ENCODE measurements around the gene SDK1. TPM values are rescaled to one million over a fixed set of nuclear protein-coding genes. Genes with fewer than 3 reads are reported as not detected.

SDK1 gene
- total RNA-seq, 1 donor from 2014 or later = 0.26 TPM

- no peak overlapping the region for H3K4me3 ChIP-seq (ENCODE audit: low read depth, low read length)
- DNase-seq (ENCODE audit: low read depth) (no peak), FAIRE-seq (no peak)
- no peaks in the 10 kb centered on the region for H3K27me3 ChIP-seq (ENCODE audit: control insufficient read depth, insufficient read depth, low read length)
- TF ChIP-seq, protein P1, sequence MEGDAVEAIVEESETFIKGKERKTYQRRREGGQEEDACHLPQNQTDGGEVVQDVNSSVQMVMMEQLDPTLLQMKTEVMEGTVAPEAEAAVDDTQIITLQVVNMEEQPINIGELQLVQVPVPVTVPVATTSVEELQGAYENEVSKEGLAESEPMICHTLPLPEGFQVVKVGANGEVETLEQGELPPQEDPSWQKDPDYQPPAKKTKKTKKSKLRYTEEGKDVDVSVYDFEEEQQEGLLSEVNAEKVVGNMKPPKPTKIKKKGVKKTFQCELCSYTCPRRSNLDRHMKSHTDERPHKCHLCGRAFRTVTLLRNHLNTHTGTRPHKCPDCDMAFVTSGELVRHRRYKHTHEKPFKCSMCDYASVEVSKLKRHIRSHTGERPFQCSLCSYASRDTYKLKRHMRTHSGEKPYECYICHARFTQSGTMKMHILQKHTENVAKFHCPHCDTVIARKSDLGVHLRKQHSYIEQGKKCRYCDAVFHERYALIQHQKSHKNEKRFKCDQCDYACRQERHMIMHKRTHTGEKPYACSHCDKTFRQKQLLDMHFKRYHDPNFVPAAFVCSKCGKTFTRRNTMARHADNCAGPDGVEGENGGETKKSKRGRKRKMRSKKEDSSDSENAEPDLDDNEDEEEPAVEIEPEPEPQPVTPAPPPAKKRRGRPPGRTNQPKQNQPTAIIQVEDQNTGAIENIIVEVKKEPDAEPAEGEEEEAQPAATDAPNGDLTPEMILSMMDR (IDR thresholded peaks at IDR 0.05; ENCODE audit: insufficient read depth, low read length, severe bottlenecking) = no peak
- H3K36me3 ChIP-seq (ENCODE audit: control insufficient read depth, insufficient read depth, low read length) = no peaks in the 10 kb centered on the region
Observed at GRCh38 chr7:3349126-3349525, 48.1 kb downstream of the SDK1 start.

- Histone ChIP-seq H3K27me3 (ENCODE audit: control insufficient read depth, insufficient read depth, low read length) (no peaks in the 10 kb centered on the region), H3K36me3 (ENCODE audit: control insufficient read depth, insufficient read depth, low read length) (no peaks in the 10 kb centered on the region), H3K4me3 (ENCODE audit: low read depth, low read length) (no peak overlapping the region)
- DNase-seq (ENCODE audit: low read depth) (no peak), FAIRE-seq (no peak)
- TF ChIP-seq, protein P1 (IDR thresholded peaks at IDR 0.05; ENCODE audit: insufficient read depth, low read length, severe bottlenecking) = no peak
Observed at GRCh38 chr7:3356173-3356572, 55.1 kb downstream of the SDK1 start.

GRCh38 chr7:3358991-3359390 is 57.9 kb downstream of the SDK1 start:
- Histone ChIP-seq H3K36me3 (ENCODE audit: control insufficient read depth, insufficient read depth, low read length) (no peaks in the 10 kb centered on the region), H3K4me3 (ENCODE audit: low read depth, low read length) (no peak overlapping the region), H3K27me3 (ENCODE audit: control insufficient read depth, insufficient read depth, low read length) (no peaks in the 10 kb centered on the region)
- FAIRE-seq (no peak), DNase-seq (ENCODE audit: low read depth) (no peak)
- TF ChIP-seq, protein P1 (IDR thresholded peaks at IDR 0.05; ENCODE audit: insufficient read depth, low read length, severe bottlenecking) = no peak

GRCh38 chr7:3367261-3367660 is 66.2 kb downstream of the SDK1 start:
- H3K27me3 ChIP-seq (ENCODE audit: control insufficient read depth, insufficient read depth, low read length) = no peaks in the 10 kb centered on the region
- no peak overlapping the region for H3K4me3 ChIP-seq (ENCODE audit: low read depth, low read length)
- DNase-seq (ENCODE audit: low read depth) (no peak), FAIRE-seq (no peak)
- TF ChIP-seq, protein P1 (IDR thresholded peaks at IDR 0.05; ENCODE audit: insufficient read depth, low read length, severe bottlenecking) = no peak
- no peaks in the 10 kb centered on the region for H3K36me3 ChIP-seq (ENCODE audit: control insufficient read depth, insufficient read depth, low read length)

- no peaks in the 10 kb centered on the region for H3K36me3 ChIP-seq (ENCODE audit: control insufficient read depth, insufficient read depth, low read length)
- FAIRE-seq (no peak), DNase-seq (ENCODE audit: low read depth) (no peak)
- no peak overlapping the region for H3K4me3 ChIP-seq (ENCODE audit: low read depth, low read length)
- H3K27me3 ChIP-seq (ENCODE audit: control insufficient read depth, insufficient read depth, low read length) = no peaks in the 10 kb centered on the region
- TF ChIP-seq, protein P1 (IDR thresholded peaks at IDR 0.05; ENCODE audit: insufficient read depth, low read length, severe bottlenecking) = no peak
Observed at GRCh38 chr7:3370068-3370830, 69.2 kb downstream of the SDK1 start.

GRCh38 chr7:3370921-3371320 is 69.9 kb downstream of the SDK1 start:
- Histone ChIP-seq H3K36me3 (ENCODE audit: control insufficient read depth, insufficient read depth, low read length) (no peaks in the 10 kb centered on the region), H3K4me3 (ENCODE audit: low read depth, low read length) (no peak overlapping the region), H3K27me3 (ENCODE audit: control insufficient read depth, insufficient read depth, low read length) (no peaks in the 10 kb centered on the region)
- FAIRE-seq = peak; percentile 70
- TF ChIP-seq, protein P1 (IDR thresholded peaks at IDR 0.05; ENCODE audit: insufficient read depth, low read length, severe bottlenecking) = no peak
- no peak for DNase-seq (ENCODE audit: low read depth)
